Adipocyte (in vitro differentiated cells): Measurements from ENCODE around the gene PCYOX1L.

Experiments used
- DNase-seq: peaks from one replicate; pipeline ENCODE4 v3.0.0-alpha.2; 2015; ENCODE audit warnings: low read depth
- H3K27me3 ChIP-seq: replicated peaks from 2 replicates; pipeline ENCODE4 v1.7.0; 2013; ENCODE audit warnings: mild to moderate bottlenecking, low read length, moderate library complexity; ENCODE audit not compliant: control insufficient read depth, insufficient read depth
- H3K36me3 ChIP-seq: 2 replicates; pipeline ENCODE4 v1.7.0; 2013; ENCODE audit warnings: low read length, mild to moderate bottlenecking, moderate library complexity; ENCODE audit not compliant: control insufficient read depth, insufficient read depth, severe bottlenecking
- H3K4me1 ChIP-seq: 2 replicates; pipeline ENCODE4 v1.7.0; 2013; ENCODE audit warnings: mild to moderate bottlenecking, low read length, moderate library complexity; ENCODE audit not compliant: control insufficient read depth, insufficient read depth
- H3K4me3 ChIP-seq: 2 replicates; pipeline ENCODE4 v1.7.0; 2013; ENCODE audit warnings: mild to moderate bottlenecking, low read length, moderate library complexity
- H3K9ac ChIP-seq: 2 replicates; pipeline ENCODE4 v1.7.0; 2013; ENCODE audit warnings: mild to moderate bottlenecking, low read length, moderate library complexity
- H3K9me3 ChIP-seq: 2 replicates; pipeline ENCODE4 v1.7.0; 2013; ENCODE audit warnings: mild to moderate bottlenecking, low read length, moderate library complexity; ENCODE audit not compliant: control insufficient read depth

The PCYOX1L gene

DNA sequence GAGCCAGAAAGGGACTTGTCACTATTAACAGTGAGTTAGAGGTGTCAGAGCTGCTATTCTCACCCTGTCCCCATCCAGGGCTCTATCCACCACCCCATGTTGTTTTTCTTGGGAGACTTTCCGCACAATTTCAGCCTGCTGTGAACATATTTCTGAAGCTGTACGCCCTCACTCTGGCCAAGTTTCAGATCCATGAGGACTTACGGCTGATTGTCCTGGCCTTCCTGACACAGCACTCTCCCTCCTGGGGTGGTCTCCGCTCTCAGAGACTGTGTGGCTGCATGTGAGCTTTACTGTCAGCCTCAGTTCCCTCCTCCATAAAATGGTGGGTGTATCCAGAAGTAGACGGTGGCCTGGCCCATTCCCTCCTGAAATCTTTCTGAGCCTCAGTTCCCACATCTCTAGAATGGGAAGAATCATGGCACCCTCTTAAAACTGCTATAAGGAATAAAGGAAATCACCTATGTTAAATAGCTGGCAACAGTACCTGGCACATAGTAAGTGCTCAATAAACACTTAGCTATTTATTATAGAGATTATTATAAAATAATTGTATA lies 22.1 kb downstream of the PCYOX1L start:
- H3K4me1 ChIP-seq, result peaks cover 23% of the 10 kb centered on the region
- no peak for DNase-seq

DNA sequence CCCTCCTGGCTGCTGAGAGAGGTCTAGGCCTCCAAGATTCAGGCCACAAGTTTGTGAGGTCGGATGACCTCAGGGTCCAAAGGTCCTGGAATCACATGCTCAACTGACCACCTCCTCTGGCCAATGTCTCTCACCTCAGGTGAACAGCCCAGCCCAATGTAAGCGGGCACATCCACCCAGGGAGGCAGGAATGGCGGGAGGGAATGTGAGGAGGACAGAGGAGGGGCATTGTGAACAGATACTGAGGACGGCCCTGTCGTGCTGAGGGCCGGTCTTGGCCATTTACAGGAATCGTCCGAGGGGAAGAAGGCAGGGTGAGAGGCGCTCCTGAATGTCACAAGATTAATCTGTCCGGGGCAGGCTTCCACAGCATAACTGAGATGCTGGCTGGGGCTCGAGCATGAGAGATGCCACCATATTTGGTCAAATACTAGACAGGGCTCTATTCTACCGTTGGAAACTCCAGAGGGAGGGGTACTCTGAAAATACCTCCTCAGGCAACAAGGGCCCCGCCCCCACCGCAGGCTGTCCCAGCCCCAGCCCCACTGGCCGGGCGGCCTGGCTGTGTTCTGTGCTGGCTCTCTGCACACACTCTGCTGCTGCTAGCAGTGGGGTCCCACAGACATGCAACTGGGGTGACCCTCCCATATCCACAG lies 22.7 kb downstream of the PCYOX1L start:
- Histone ChIP-seq H3K4me1 (peaks cover 25% of the 10 kb centered on the region), H3K9me3 (no peaks in the 10 kb centered on the region), H3K27me3 (peaks cover 12% of the 10 kb centered on the region), H3K9ac (no peak overlapping the region), H3K4me3 (no peak overlapping the region), H3K36me3 (no peaks in the 10 kb centered on the region)
- DNase-seq, result no peak

More for the DNA sequence above, 22.1 kb downstream of the PCYOX1L start:
- H3K27me3 ChIP-seq, result peaks cover 12% of the 10 kb centered on the region
- H3K9ac ChIP-seq, result no peak overlapping the region
- H3K4me3 ChIP-seq, result no peak overlapping the region
- H3K9me3 ChIP-seq, result no peaks in the 10 kb centered on the region
- H3K36me3 ChIP-seq, result no peaks in the 10 kb centered on the region

DNA sequence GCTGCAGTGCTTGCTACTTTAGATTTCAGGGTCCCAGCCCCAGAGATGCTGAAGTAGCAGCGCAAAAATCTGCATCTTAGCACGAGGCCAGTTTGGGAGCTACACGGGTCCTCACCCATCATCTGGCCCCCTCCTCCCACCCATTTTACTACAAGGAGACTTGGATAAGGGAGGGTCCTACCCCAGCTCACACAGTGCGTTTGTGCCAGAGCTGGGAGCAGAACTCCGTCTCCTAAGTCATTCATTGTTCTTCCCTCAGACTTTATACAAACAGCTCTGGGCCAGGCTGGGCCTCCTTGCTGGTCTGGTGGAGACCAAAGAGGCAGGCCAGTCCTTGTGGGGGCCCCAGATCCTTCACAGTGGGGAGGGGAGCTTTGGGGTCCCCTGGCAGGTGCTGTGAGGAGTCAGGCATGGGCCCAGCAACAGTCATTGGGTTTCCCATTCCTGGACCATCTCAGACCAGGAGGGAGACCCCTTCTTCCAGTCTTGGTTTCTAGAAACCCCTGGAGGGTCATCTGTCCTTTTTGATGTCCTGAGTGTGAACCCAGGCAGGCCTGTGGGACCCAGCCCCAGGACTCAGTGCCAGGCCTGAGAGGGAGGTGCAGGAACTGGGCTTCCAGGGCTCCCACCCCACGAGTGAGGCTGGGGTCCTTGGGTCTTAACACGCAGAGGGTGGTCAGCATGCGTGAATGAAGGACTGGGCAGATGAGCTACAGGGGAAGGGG lies 23.6 kb downstream of the PCYOX1L start:
- Histone ChIP-seq H3K9ac (peak overlapping the region; percentile 54), H3K9me3 (no peaks in the 10 kb centered on the region), H3K36me3 (no peaks in the 10 kb centered on the region), H3K4me1 (peaks cover 34% of the 10 kb centered on the region), H3K4me3 (no peak overlapping the region), H3K27me3 (peaks cover 12% of the 10 kb centered on the region)
- DNase-seq, result no peak

DNA sequence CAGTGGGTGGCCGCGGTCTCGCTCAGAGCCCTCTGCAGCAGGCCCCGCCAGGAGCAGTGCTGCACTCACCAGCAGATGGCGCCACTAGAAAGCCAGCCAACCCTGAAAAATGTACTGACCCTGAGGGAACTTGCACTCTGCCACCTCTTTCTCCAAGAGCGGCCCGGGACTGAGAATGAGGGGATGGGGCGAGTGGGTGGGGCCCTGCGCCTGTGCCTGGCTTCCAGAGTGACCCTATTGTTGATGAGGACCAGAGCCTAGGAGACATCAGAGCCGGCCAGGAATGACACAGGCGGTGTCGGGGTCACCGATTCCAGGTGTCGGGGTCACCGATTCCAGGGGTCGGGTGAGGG lies 24.1 kb downstream of the PCYOX1L start:
- H3K9ac ChIP-seq, result peak overlapping the region; percentile 60
- DNase-seq, result peak; percentile 89
- H3K4me3 ChIP-seq, result no peak overlapping the region

DNA sequence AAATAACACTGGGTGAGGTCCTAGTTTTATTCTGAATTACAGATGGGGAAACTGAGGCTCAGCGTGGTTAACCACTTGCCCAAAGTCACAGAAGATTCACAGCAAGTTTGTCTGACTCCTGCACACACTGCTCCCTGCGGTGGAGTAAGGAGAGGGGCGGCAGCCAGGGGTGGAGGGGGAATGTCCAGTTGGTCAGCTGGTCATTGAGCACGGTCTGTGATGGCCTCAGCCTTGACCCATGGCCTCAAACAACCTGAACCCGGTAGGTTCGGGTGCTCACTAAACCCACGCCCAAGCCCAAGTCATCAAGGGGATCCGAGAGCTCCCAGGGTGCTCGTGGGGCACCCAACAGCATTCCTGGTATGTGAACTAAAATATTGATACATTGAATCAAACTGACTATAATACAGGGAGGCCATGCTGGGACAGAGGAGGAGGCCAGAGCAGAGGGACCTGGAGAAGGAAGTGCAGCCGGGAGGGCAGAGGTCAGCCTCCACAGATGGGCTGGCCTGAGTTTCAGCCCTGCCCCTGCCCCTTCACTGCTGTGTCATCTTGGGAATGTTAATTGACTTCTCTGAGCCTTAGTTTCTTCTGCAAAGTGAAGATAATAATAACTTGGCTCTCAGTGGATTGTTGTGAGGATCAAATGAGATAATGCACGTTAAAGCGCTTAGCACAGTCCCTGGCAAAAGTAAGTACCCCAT lies 24.8 kb downstream of the PCYOX1L start:
- H3K9ac ChIP-seq, result peak overlapping the region; percentile 60
- H3K27me3 ChIP-seq, result peaks cover 6% of the 10 kb centered on the region
- no peaks in the 10 kb centered on the region for H3K36me3 ChIP-seq
- DNase-seq, result no peak
- no peak overlapping the region for H3K4me3 ChIP-seq
- H3K9me3 ChIP-seq, result no peaks in the 10 kb centered on the region
- H3K4me1 ChIP-seq, result peaks cover 46% of the 10 kb centered on the region

More for the DNA sequence above, 24.1 kb downstream of the PCYOX1L start:
- Histone ChIP-seq H3K27me3 (peaks cover 9% of the 10 kb centered on the region), H3K4me1 (peaks cover 39% of the 10 kb centered on the region), H3K36me3 (no peaks in the 10 kb centered on the region), H3K9me3 (no peaks in the 10 kb centered on the region)

DNA sequence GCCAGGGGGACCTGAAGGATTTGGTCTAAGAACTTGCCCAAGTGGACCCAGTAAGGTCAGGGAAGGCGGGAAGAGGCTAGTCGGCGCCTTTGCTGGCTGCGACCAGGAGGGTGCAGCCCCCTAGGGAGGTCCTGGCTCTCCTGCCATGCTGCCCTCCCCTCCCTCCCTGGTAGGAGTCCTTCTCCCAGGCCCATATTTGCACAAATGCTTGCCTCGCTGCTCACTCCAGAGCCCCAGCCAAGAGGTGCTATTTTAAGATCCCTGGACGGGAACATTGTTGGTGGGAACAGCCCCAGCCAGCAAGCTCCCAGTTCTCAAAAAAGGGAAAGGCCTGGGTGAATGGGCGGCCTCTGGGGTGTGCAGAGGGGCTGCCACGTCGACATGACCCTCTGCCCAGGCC lies 25.6 kb downstream of the PCYOX1L start:
- no peak for DNase-seq
- no peaks in the 10 kb centered on the region for H3K9me3 ChIP-seq
- H3K4me3 ChIP-seq, result no peak overlapping the region
- peaks cover 54% of the 10 kb centered on the region for H3K4me1 ChIP-seq
- H3K9ac ChIP-seq, result peak overlapping the region; percentile 60
- H3K27me3 ChIP-seq, result peaks cover 3% of the 10 kb centered on the region
- H3K36me3 ChIP-seq, result no peaks in the 10 kb centered on the region

DNA sequence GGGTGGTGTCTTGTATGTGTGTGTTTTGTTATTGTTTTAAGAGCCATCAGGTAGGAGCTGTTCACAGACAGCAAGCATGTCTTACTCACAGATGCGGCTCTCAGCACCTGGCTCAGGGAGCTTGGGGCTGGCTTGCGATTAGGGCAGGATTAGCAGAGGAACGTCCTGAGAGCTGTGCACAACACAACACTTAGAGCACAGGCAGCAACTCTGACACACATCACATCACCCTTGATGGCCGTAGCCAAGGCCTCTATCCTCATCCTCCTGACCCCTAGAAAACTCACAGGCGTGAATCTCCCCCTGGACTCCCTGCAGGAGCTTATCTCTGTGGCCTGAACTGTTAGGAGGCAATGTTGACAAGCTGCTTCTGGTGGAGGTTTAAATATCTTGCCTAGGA lies 28.3 kb downstream of the PCYOX1L start:
- DNase-seq, result no peak
- H3K9me3 ChIP-seq, result no peaks in the 10 kb centered on the region
- no peak overlapping the region for H3K4me3 ChIP-seq
- no peaks in the 10 kb centered on the region for H3K36me3 ChIP-seq
- peak overlapping the region; percentile 83 for H3K9ac ChIP-seq
- peaks cover 58% of the 10 kb centered on the region for H3K4me1 ChIP-seq
- no peaks in the 10 kb centered on the region for H3K27me3 ChIP-seq

DNA sequence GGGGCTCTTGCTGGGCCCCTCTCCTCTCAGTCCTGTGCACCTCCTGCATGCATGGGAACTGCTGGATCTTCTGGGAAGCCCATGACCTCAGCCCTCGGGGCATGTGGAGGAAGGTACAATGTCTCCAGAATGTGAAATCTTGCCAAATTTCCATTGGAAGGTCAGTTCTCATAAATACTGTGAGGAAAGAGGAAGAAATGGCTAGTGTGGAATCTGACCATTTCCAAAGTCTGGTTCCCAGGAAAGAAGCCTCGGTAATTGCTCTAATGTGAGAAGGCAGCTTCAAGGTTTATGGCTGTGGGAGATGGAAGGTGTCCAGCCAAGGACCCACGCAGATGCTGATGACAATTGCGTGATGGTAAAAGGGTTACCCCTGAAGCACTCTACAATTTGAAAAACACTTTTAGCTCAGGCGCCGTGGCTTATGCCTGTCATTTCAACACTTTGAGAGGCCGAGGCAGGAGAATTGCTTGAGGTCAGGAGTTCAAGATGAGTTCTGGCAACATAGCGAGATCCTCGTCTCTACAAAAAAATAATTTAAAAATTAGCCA lies 29.3 kb downstream of the PCYOX1L start:
- peak; percentile 50 for DNase-seq
- no peaks in the 10 kb centered on the region for H3K36me3 ChIP-seq
- H3K4me1 ChIP-seq, result peaks cover 56% of the 10 kb centered on the region
- H3K9ac ChIP-seq, result peak overlapping the region; percentile 83
- H3K4me3 ChIP-seq, result peak overlapping the region; percentile 18
- no peaks in the 10 kb centered on the region for H3K9me3 ChIP-seq
- H3K27me3 ChIP-seq, result no peaks in the 10 kb centered on the region

DNA sequence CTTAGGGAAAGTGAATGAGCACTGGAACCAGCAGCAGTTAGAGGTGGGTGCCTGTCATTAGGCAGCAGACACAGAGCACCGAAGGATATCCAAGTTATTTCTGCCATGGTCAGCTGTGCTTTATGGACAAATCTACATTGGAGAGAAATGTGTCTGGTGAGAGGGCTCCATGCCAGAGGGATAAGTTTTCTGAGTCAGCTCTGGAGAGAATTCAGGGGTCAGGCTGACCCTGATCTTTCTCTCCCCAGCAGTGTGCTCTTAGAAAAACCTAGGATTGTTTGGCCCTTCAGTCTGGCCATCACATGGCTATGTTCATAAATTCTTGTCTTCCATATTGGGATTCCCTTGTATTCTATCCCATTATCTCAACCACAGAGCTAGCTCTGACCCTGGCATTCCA lies 30.1 kb downstream of the PCYOX1L start:
- DNase-seq, result peak; percentile 53
- no peaks in the 10 kb centered on the region for H3K9me3 ChIP-seq
- no peaks in the 10 kb centered on the region for H3K36me3 ChIP-seq
- H3K4me3 ChIP-seq, result no peak overlapping the region
- H3K27me3 ChIP-seq, result no peaks in the 10 kb centered on the region
- H3K9ac ChIP-seq, result peak overlapping the region; percentile 83
- H3K4me1 ChIP-seq, result peaks cover 48% of the 10 kb centered on the region

DNA sequence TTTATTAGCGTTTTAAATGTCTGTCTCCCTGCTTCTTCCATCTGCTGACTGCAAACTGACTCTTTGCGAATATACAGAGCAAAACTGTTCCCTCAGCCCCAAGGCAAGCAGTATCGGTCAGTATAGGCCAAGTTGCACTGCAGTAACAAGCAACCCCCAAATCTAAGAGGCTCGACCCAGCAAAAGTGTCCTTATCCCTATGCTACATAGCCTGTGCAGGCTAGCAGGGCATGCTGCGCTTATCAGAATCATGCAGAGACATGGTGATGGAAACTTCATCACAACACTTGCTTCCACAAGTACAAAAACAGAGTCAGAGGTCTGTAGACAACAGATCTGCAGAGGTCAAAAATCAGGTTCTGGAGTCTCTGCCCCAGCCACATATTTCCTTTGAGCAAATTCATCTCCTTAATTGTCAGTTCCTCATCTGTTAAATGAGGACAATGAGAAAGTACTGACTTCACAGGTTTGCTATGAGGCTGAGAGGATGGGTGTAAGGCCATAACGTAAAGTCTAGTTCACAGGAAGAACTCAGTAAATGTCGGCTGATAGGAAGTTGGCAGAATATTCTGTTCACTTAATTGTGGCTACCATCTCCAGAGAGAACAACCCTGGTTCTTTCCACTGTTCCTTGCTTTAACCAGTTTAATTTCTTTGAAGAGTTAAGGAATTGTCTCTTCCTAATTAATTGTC lies 30.8 kb downstream of the PCYOX1L start:
- H3K27me3 ChIP-seq, result no peaks in the 10 kb centered on the region
- peak overlapping the region; percentile 83 for H3K9ac ChIP-seq
- DNase-seq, result no peak
- no peaks in the 10 kb centered on the region for H3K36me3 ChIP-seq
- H3K9me3 ChIP-seq, result no peaks in the 10 kb centered on the region
- H3K4me1 ChIP-seq, result peaks cover 41% of the 10 kb centered on the region
- H3K4me3 ChIP-seq, result no peak overlapping the region
